GM12878 (cell line): ENCODE data around the gene OSTC. TPM values are rescaled to one million over a fixed set of nuclear protein-coding genes. Genes with fewer than 3 reads are reported as not detected.

Experiments
- ATAC-seq: fragments of 200-7000 bp; cut with Tn5 transposase; 3 replicates; pipeline ENCODE4 v1.9.1; 2020; ENCODE audit warnings: mild to moderate bottlenecking, moderate library complexity
- BruUV-seq: library from RNA; stranded (reverse); fragments of 400-500 nt; replicated peaks from 2 replicates; lab custom pipeline; 2021; lab: Mats Ljungman, UMichigan
- CTCF ChIA-PET: fragments of 300-600 bp; sonication (Branson Sonifier 250); formaldehyde crosslinking; extraction: SDS; loops from one replicate; lab custom pipeline; 2021; ENCODE audit warnings: inconsistent platforms; lab: Yijun Ruan, JAX
- POLR2A ChIA-PET: fragments of 350-600 bp; formaldehyde crosslinking; extraction: SDS; loops from one replicate; lab custom pipeline; 2021; ENCODE audit warnings: inconsistent platforms; lab: Charles Lee
- RAD21 ChIA-PET: fragments of 300-600 bp; sonication (Branson Sonifier 250); formaldehyde crosslinking; loops from one replicate; lab custom pipeline; 2023; ENCODE audit warnings: antibody characterized with exemption; ENCODE audit not compliant: unreplicated experiment; lab: Charles Lee
- SMC1A ChIA-PET: fragments of 300-600 bp; sonication (Branson Sonifier 250); formaldehyde crosslinking; loops from one replicate; lab custom pipeline; 2023; ENCODE audit not compliant: unreplicated experiment, uncharacterized antibody; lab: Charles Lee
- DNase-seq: peaks from one replicate; pipeline ENCODE4 v3.0.0-alpha.2; 2011; ENCODE audit warnings: low read depth, low spot score
- FAIRE-seq: peaks from 3 replicates; lab custom pipeline; 2011; peaks lifted over from hg19 to GRCh38; lab: Jason Lieb, UNC
- H2AFZ ChIP-seq: 2 replicates; pipeline ENCODE4 v1.6.0; 2011; ENCODE audit warnings: low read depth, low read length, control low read depth; ENCODE audit not compliant: control insufficient read depth
- H3K27ac ChIP-seq: 2 replicates; pipeline ENCODE4 v1.5.1; 2011; ENCODE audit warnings: control low read depth; ENCODE audit not compliant: control insufficient read depth, insufficient read depth
- H3K27me3 ChIP-seq, 2 experiments: replicated peaks in 1 of 2; 2 replicates each; pipeline versions ENCODE4 v1.6.0 to v1.6.1; 2011; ENCODE audit warnings: low read length in 1 of 2; ENCODE audit not compliant: control insufficient read depth in 2 of 2, insufficient read depth in 2 of 2
- H3K36me3 ChIP-seq, 2 experiments: 2 replicates each; pipeline ENCODE4 v1.5.1; 2011; ENCODE audit warnings: low read length in 1 of 2; ENCODE audit not compliant: control insufficient read depth in 2 of 2, insufficient read depth in 2 of 2
- H3K4me1 ChIP-seq: 2 replicates; pipeline ENCODE4 v1.6.1; 2011; ENCODE audit warnings: mild to moderate bottlenecking, low read length, moderate library complexity, mixed read lengths; ENCODE audit not compliant: control insufficient read depth, insufficient read depth
- H3K4me2 ChIP-seq: 2 replicates; pipeline ENCODE4 v1.6.0; 2011; ENCODE audit warnings: control low read depth; ENCODE audit not compliant: control insufficient read depth, insufficient read depth
- H3K4me3 ChIP-seq: fragments of 200-600 bp; sonication (generic); 2 replicates; pipeline ENCODE4 v1.5.1; 2016
- H3K79me2 ChIP-seq: 2 replicates; pipeline ENCODE4 v1.6.0; 2011; ENCODE audit warnings: low read length; ENCODE audit not compliant: control insufficient read depth, insufficient read depth
- H3K9ac ChIP-seq: 2 replicates; pipeline ENCODE4 v1.8.0; 2011; ENCODE audit warnings: low read length, control low read depth, mixed read lengths; ENCODE audit not compliant: control insufficient read depth, insufficient read depth
- H3K9me3 ChIP-seq: replicated peaks from 3 replicates; pipeline ENCODE4 v1.5.1; 2011; ENCODE audit warnings: mild to moderate bottlenecking, low read length; ENCODE audit not compliant: control insufficient read depth, insufficient read depth
- H4K20me1 ChIP-seq: 2 replicates; pipeline ENCODE4 v1.6.0; 2011; ENCODE audit not compliant: control insufficient read depth, insufficient read depth
- CREB1 ChIP-seq: IDR thresholded peaks from 2 replicates; pipeline ENCODE4 v1.6.1; 2012; ENCODE audit warnings: low read depth, mild to moderate bottlenecking, inconsistent platforms
- ETV6 ChIP-seq, 2 experiments: fragments of 450-650 bp in 1 of 2; IDR thresholded peaks in 1 of 2; conservative IDR thresholded peaks in 1 of 2; 2 replicates each; pipeline ENCODE4 v1.6.1; 2014; ENCODE audit warnings: antibody characterized with exemption in 1 of 2, borderline replicate concordance in 1 of 2, low read depth in 1 of 2, mild to moderate bottlenecking in 1 of 2, moderate library complexity in 1 of 2
- IKZF1 ChIP-seq: fragments of 450-650 bp; conservative IDR thresholded peaks from 2 replicates; pipeline ENCODE4 v1.6.1; 2017; ENCODE audit warnings: antibody characterized with exemption, mild to moderate bottlenecking
- KLF5 ChIP-seq: fragments of 450-650 bp; IDR thresholded peaks from 2 replicates; pipeline ENCODE4 v1.6.1; 2014; ENCODE audit warnings: mild to moderate bottlenecking; ENCODE audit not compliant: partially characterized antibody
- NR2F1 ChIP-seq: fragments of 450-650 bp; conservative IDR thresholded peaks from 2 replicates; pipeline ENCODE4 v1.6.1; 2017; ENCODE audit warnings: mild to moderate bottlenecking
- SMAD1 ChIP-seq: fragments of 450-650 bp; IDR thresholded peaks from 2 replicates; pipeline ENCODE4 v1.6.1; 2018; ENCODE audit warnings: mild to moderate bottlenecking, low read depth; ENCODE audit not compliant: partially characterized antibody
- SMC3 ChIP-seq: IDR thresholded peaks from 2 replicates; pipeline ENCODE4 v1.6.1; 2011; ENCODE audit warnings: low read length, improper control_type of control experiment, borderline replicate concordance
- YBX1 ChIP-seq: fragments of 450-650 bp; IDR thresholded peaks from 2 replicates; pipeline ENCODE4 v1.6.1; 2016; ENCODE audit warnings: antibody characterized with exemption
- ZNF384 ChIP-seq: IDR thresholded peaks from 2 replicates; pipeline ENCODE4 v1.6.1; 2012; ENCODE audit warnings: low read depth, mild to moderate bottlenecking, low read length, improper control_type of control experiment, borderline replicate concordance
- whole genome bisulfite sequencing: methylation state at CpG from one replicate; pipeline ENCODE4 v1.1.6; 2016; ENCODE audit warnings: low lambda C conversion rate; ENCODE audit not compliant: insufficient replicate concordance, insufficient coverage; ENCODE audit errors: missing lambda C conversion rate; 5-methylcytosine and 5-hydroxymethylcytosine counted together
- in situ Hi-C: fragments of 300-500 bp; cut with MboI; formaldehyde crosslinking; loops from 9 replicates; pipeline ENCODE4 v1.14.3; 2018; ENCODE audit warnings: mixed read lengths
- intact Hi-C: fragments of 100-400 bp; cut with micrococcal nuclease; formaldehyde crosslinking; loops from one replicate; pipeline ENCODE4 v1.14.2; 2022; ENCODE audit not compliant: unreplicated experiment
- polyA plus RNA-seq, 11 experiments: library from polyadenylated mRNA; depleted of rRNA in 4 of 11; unstranded in 6 of 11; stranded (reverse) in 5 of 11; fragments of >200 nt; fragmentation: Nextera tagmentation in 4 of 11; fragmentation: Illumina TruSeq in 1 of 11; extraction: Ambion mirVana in 4 of 11; extraction: Trizol in 1 of 11; gene quantifications; 1 replicate in 1 of 11; 2 replicates in 10 of 11; pipeline versions ENCODE4 v1.2.1 to v1.2.3, GENCODE V29; 2011 to 2016; ENCODE audit warnings: inconsistent platforms in 2 of 11, missing spikeins in 2 of 11, low read depth in 1 of 11
- total RNA-seq, 4 experiments: library from RNA; depleted of rRNA in 3 of 4; stranded (reverse); fragments of >200 nt in 3 of 4; fragmentation: Illumina TruSeq in 1 of 4; extraction: Trizol in 1 of 4; gene quantifications; 2 replicates each; pipeline versions ENCODE4 v1.2.1 to v1.2.3, GENCODE V29; 2013 to 2021
- TF ChIP-seq, protein P1 (sequence below): IDR thresholded peaks from 2 replicates; pipeline ENCODE4 v1.6.1; 2012; ENCODE audit warnings: low read depth, low read length, improper control_type of control experiment
- TF ChIP-seq, protein P2 (sequence below): fragments of 450-650 bp; IDR thresholded peaks from 2 replicates; pipeline ENCODE4 v1.6.1; 2017; ENCODE audit warnings: borderline replicate concordance
- TF ChIP-seq, protein P3 (sequence below): IDR thresholded peaks from 2 replicates; pipeline ENCODE4 v1.6.1; 2011; ENCODE audit warnings: low read depth, low read length, improper control_type of control experiment, borderline replicate concordance

The OSTC gene
- total and polyA plus RNA-seq, 10 of the 15 experiments (the other 5 are each of a cell fraction or from before 2014, with no cell fraction given) = 106 to 681 (median 181) TPM

DNA sequence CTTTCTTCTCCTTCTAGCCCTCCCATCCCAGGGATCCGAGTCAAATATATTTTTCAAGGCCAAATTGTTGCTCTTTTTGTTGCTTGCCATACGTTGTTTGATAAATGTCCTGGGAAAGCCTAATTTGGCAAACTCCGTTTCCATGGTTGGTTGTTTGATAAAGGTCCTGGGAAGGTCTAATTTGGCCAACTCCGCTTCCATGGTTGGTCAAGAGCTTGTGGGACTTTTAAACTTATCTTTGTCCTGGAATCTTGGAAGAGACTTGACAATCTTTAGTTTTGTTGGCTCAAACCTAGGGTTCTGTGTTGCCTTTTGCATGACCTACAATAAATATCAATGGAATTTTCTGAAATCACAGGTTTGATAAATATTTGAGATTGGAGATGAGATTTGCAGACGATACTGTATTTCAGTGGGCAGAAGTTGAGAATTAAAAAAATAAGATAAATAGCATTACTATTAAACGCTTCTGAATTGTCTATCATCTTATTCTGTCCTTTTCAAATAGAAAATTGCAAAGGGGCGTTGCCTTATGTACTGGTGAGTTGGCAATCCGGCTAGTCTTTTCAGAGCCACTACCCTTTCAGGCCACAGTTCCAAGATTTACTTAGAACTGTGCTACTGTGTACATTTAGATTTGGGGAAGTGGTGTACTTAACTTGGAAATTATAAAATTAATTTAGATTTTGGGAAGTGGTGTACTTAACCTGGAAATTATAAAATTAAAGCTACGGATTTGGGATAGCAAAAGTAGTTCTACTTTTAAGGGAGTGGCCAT is 804 bp downstream of the OSTC start:
- H3K27ac ChIP-seq = peak overlapping the region; percentile 86
- peak overlapping the region; percentile 84 for H3K4me3 ChIP-seq
- ATAC-seq = peak; percentile 69
- TF ChIP-seq ZNF384 (no peak), IKZF1 (no peak)
- RAD21 ChIA-PET = interaction anchor here (2.6 kb wide), 1 partner anchor 31 kb away, joined by 11 read pairs; the partner anchor contains the start of gene RPL34
- intact Hi-C loops (loop anchor here (2.0 kb wide), 1 partner anchor 30 kb away; the partner anchor contains the start of gene RPL34), in situ Hi-C loops (no loop called here)
- H3K79me2 ChIP-seq = peaks cover 45% of the 10 kb centered on the region
- no peaks in the 10 kb centered on the region for H3K9me3 ChIP-seq
- peak overlapping the region; percentile 98 for H3K9ac ChIP-seq
- H3K27me3 ChIP-seq = no peaks in the 10 kb centered on the region
- BruUV-seq = no TSS peak
- SMC1A ChIA-PET = interaction anchor here (0.6 to 3.3 kb wide), 7 partner anchors 8 to 815 kb away, joined by 3 to 16 read pairs (median 4); partner anchors contain the start of gene RPL34
- no peak for DNase-seq
- POLR2A ChIA-PET = interaction anchor here (1.2 to 5.0 kb wide), 2 partner anchors 17 to 31 kb away, joined by 3 to 31 read pairs; partner anchors contain the start of gene RPL34
- peak overlapping the region; percentile 63 for H3K4me2 ChIP-seq
- peak; percentile 44 for FAIRE-seq
- H4K20me1 ChIP-seq = no peaks in the 10 kb centered on the region
- H2AFZ ChIP-seq = peak overlapping the region; percentile 95
- H3K36me3 ChIP-seq = no peaks in the 10 kb centered on the region
- H3K4me1 ChIP-seq = peaks cover 6% of the 10 kb centered on the region; the same call in 1 of the 2 replicates
- CTCF ChIA-PET = interaction anchor here (1.8 to 3.1 kb wide), 3 partner anchors 18 to 660 kb away, joined by 4 to 14 read pairs (median 8); partner anchors contain the start of gene RPL34
- under 1% methylated on average over 9 of the region's 9 CpGs for WGBS

DNA sequence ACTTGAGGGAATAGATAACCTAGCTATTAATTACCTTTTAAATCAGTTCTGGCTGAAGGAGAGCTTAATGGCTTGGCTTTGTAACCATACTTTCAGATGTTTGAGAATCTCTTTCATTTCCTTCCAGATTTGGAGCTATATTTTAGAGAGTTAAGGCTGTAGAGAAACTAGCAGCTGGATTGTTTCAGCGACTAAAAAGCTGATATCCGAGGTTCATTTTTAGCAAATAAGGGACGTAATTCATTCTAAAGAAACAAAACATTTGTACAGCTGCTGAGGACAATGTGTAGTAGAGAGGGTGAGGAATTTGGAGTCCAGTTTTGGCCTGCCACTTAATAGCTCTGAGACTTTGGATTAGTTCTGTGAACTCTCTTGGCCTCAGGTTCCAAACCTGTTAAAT is 12.2 kb downstream of the OSTC start:
- in situ Hi-C loops (no loop called here), intact Hi-C loops (no loop called here)
- Histone ChIP-seq H3K4me1 (no peaks in the 10 kb centered on the region), H3K4me3 (no peak overlapping the region), H2AFZ (no peak overlapping the region), H3K27me3 (no peaks in the 10 kb centered on the region), H4K20me1 (no peaks in the 10 kb centered on the region), H3K4me2 (no peak overlapping the region), H3K9me3 (no peaks in the 10 kb centered on the region), H3K9ac (no peak overlapping the region), H3K36me3 (peaks cover 0 to 20% of the 10 kb centered on the region in 2 experiments; a peak in 3 of 4 replicates), H3K27ac (no peak overlapping the region), H3K79me2 (no peaks in the 10 kb centered on the region)
- 96% methylated on average over 3 of the region's 3 CpGs for WGBS
- no TSS peak for BruUV-seq
- ChIA-PET RAD21 (no interaction called here), POLR2A (no interaction called here), SMC1A (interaction anchor here (0.5 to 1.1 kb wide), 2 partner anchors 19 to 615 kb away, joined by 3 read pairs; no protein-coding TSS in a partner anchor), CTCF (no interaction called here)
- DNase-seq (no peak), FAIRE-seq (no peak), ATAC-seq (no peak)
- TF ChIP-seq, protein P1, sequence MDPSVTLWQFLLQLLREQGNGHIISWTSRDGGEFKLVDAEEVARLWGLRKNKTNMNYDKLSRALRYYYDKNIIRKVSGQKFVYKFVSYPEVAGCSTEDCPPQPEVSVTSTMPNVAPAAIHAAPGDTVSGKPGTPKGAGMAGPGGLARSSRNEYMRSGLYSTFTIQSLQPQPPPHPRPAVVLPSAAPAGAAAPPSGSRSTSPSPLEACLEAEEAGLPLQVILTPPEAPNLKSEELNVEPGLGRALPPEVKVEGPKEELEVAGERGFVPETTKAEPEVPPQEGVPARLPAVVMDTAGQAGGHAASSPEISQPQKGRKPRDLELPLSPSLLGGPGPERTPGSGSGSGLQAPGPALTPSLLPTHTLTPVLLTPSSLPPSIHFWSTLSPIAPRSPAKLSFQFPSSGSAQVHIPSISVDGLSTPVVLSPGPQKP = no peak
- TF ChIP-seq SMAD1 = no peak
- TF ChIP-seq, protein P2, sequence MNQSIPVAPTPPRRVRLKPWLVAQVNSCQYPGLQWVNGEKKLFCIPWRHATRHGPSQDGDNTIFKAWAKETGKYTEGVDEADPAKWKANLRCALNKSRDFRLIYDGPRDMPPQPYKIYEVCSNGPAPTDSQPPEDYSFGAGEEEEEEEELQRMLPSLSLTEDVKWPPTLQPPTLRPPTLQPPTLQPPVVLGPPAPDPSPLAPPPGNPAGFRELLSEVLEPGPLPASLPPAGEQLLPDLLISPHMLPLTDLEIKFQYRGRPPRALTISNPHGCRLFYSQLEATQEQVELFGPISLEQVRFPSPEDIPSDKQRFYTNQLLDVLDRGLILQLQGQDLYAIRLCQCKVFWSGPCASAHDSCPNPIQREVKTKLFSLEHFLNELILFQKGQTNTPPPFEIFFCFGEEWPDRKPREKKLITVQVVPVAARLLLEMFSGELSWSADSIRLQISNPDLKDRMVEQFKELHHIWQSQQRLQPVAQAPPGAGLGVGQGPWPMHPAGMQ = no peak
- TF ChIP-seq, protein P3, sequence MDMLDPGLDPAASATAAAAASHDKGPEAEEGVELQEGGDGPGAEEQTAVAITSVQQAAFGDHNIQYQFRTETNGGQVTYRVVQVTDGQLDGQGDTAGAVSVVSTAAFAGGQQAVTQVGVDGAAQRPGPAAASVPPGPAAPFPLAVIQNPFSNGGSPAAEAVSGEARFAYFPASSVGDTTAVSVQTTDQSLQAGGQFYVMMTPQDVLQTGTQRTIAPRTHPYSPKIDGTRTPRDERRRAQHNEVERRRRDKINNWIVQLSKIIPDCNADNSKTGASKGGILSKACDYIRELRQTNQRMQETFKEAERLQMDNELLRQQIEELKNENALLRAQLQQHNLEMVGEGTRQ = no peak
- no peak for TF ChIP-seq NR2F1
- TF ChIP-seq YBX1 = no peak
- TF ChIP-seq ETV6 (conservative IDR thresholded peaks at IDR 0.05 in 1 of 2, IDR thresholded peaks at IDR 0.05 in 1 of 2; ENCODE audit: borderline replicate concordance in 1 of 2, low read depth in 1 of 2) = no peak
- no peak for TF ChIP-seq SMC3
- no peak for TF ChIP-seq KLF5
- TF ChIP-seq CREB1 = no peak
